ENCODE data around the gene CENPH.
"Not testable (repeated sequence)": the region's sequence is repeated elsewhere in the genome, so short reads cannot be mapped to it uniquely, and the experiment has no call there.

Gene CENPH

DNA sequence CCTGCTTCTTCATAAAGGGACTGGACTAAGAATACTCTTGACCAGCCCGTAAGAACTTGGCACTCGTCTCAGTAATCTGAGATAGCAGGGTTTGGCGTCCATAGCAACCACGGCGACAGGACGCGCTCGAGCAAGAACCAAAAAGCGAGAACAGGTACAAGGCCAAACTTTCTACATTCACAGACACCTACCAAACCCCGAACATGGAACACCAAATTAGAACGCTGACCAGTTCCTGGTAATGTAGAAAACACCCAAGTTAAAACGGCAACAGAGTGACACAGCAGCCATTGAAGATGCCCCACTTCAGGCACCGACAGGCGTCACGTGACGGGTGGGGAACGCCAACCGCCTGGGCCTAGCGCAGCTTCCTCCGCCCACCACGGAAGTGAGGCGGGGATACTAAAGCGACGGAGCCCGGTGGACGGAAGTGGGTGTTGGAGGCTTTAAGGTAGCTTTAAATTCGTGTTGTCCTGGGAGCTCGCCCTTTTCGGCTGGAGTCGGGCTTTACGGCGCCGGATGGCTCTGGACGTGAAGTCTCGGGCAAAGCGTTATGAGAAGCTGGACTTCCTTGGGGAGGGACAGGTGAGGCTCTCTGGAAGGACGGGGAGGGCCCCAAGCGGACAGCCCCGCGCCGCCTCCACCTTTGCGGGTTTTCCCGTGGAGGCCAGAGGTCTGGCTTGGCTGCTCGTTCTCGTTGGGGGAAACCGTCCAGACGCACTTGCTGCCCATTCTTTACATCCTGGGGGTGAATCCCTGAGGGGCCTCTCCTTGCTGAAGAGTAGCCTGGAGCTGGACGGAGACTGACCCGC lies 45.3 kb downstream of the CENPH start, which contains the start of gene CDK7:
TSS of gene CDK7 (plus strand) at position 430 of the 812 bp plus-strand sequence. CDS start at position 520, 90 bp downstream.
- no peak for TF ChIP-seq CTCF (IDR thresholded peaks at IDR 0.05; ENCODE audit: insufficient read depth, low read length, poor library complexity, severe bottlenecking)
- Histone ChIP-seq H3K4me3 (replicated peaks; ENCODE audit: low read depth, low read length) (peak within 1 kb of the TSS; percentile 89), H3K36me3 (ENCODE audit: control insufficient read depth, insufficient read depth, low read length) (peaks cover 1% of the 10 kb centered on the region), H3K27me3 (replicated peaks; ENCODE audit: control insufficient read depth, insufficient read depth, low read length) (no peaks in the 10 kb centered on the region)
- DNase-seq (ENCODE audit: extremely low read depth, insufficient read length): peak; percentile 89

DNA sequence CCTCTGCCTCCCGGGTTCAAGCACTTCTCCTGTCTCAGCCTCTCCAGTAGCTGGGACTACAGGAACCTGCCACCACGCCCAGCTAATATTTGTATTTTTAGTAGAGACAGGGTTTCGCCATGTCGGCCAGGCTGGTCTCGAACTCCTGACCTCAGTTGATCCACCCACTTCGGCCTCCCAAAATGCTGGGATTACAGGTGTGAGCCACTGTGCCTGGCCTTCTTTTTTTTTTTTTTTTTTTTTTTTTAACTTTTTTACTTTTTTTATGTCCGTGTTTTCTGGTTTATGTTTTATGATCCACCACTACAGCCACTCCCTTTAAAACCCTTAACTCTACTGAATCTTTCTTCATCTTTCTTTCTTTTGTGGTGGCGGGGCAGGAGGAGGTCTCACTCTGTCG lies 47.4 kb downstream of the CENPH start:
- not testable (repeated sequence) for H3K36me3 ChIP-seq (ENCODE audit: control insufficient read depth, insufficient read depth, low read length); H3K27me3 ChIP-seq (replicated peaks; ENCODE audit: control insufficient read depth, insufficient read depth, low read length); DNase-seq (ENCODE audit: extremely low read depth, insufficient read length); H3K4me3 ChIP-seq (replicated peaks; ENCODE audit: low read depth, low read length)

DNA sequence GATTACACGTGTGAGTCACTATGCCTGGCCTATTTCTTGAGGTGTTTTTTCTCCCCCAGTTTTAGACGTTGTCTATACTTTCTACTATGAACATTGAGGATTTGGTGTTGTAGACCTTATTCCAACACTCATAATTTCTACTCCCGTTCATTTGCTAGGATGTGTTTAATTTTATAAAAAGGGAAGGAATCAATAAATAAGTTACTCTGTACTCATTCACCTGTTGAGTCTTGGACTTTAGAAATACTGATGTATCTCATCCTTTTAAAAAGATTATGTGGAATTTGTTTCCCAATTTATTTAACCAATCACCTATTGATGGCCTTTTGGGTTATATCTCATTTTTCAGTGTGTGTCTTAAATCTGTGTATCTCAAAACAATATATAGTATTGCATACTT lies 48.5 kb downstream of the CENPH start:
- H3K36me3 ChIP-seq (ENCODE audit: control insufficient read depth, insufficient read depth, low read length): peaks cover 1% of the 10 kb centered on the region
- DNase-seq (ENCODE audit: extremely low read depth, insufficient read length): no peak
- no peak overlapping the region for H3K4me3 ChIP-seq (replicated peaks; ENCODE audit: low read depth, low read length)
- H3K27me3 ChIP-seq (replicated peaks; ENCODE audit: control insufficient read depth, insufficient read depth, low read length): no peaks in the 10 kb centered on the region
- no peak for TF ChIP-seq CTCF (IDR thresholded peaks at IDR 0.05; ENCODE audit: insufficient read depth, low read length, poor library complexity, severe bottlenecking)

DNA sequence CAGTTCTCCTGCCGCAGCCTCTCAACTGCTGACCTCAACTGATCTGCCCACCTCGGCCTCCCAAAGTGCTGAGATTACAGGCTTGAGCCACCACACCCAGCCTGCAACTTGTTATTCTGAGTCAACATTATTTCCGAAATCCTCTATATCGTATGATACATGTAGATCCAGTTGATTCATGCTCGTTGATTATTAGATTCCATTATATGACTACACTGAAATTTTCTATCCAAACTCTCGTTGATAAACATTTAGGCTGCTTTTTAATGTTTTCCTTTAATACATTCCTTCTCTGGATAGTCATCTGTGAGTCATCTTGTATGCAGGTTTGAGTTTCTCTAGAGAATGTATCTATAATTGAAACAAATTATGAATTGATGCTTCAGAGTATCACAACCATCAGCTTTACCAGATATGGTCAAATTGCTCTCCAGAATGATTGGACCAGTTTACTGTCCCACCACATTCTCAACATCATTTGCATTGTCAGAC lies 49.4 kb downstream of the CENPH start:
- no peak for TF ChIP-seq CTCF (IDR thresholded peaks at IDR 0.05; ENCODE audit: insufficient read depth, low read length, poor library complexity, severe bottlenecking)
- no peak overlapping the region for H3K4me3 ChIP-seq (replicated peaks; ENCODE audit: low read depth, low read length)
- no peaks in the 10 kb centered on the region for H3K27me3 ChIP-seq (replicated peaks; ENCODE audit: control insufficient read depth, insufficient read depth, low read length)
- peaks cover 1% of the 10 kb centered on the region for H3K36me3 ChIP-seq (ENCODE audit: control insufficient read depth, insufficient read depth, low read length)
- no peak for DNase-seq (ENCODE audit: extremely low read depth, insufficient read length)

GRCh38 chr5:69242215-69242927 lies 53.0 kb downstream of the CENPH start:
- H3K4me3 ChIP-seq (replicated peaks; ENCODE audit: low read depth, low read length): no peak overlapping the region
- no peak for DNase-seq (ENCODE audit: extremely low read depth, insufficient read length)
- no peaks in the 10 kb centered on the region for H3K27me3 ChIP-seq (replicated peaks; ENCODE audit: control insufficient read depth, insufficient read depth, low read length)
- no peak for TF ChIP-seq CTCF (IDR thresholded peaks at IDR 0.05; ENCODE audit: insufficient read depth, low read length, poor library complexity, severe bottlenecking)
- H3K36me3 ChIP-seq (ENCODE audit: control insufficient read depth, insufficient read depth, low read length): no peaks in the 10 kb centered on the region; the same call in none of the 2 replicates

- no peak for DNase-seq (ENCODE audit: extremely low read depth, insufficient read length)
- Histone ChIP-seq H3K36me3 (ENCODE audit: control insufficient read depth, insufficient read depth, low read length) (no peaks in the 10 kb centered on the region; the same call in 1 of the 2 replicates), H3K4me3 (replicated peaks; ENCODE audit: low read depth, low read length) (no peak overlapping the region), H3K27me3 (replicated peaks; ENCODE audit: control insufficient read depth, insufficient read depth, low read length) (no peaks in the 10 kb centered on the region)
- TF ChIP-seq CTCF (IDR thresholded peaks at IDR 0.05; ENCODE audit: insufficient read depth, low read length, poor library complexity, severe bottlenecking): no peak
Measured at GRCh38 chr5:69245031-69245430, 55.6 kb downstream of the CENPH start.

All from GM06990 (cell line).